AG09309 (cell line): ENCODE data around the gene HS2ST1.
"Not testable (repeated sequence)": the region's sequence is repeated elsewhere in the genome, so short reads cannot be mapped to it uniquely, and the experiment has no call there.

Experiments used
- DNase-seq: peaks from one replicate; pipeline ENCODE4 v3.0.0-alpha.2; 2010; ENCODE audit warnings: low read depth
- H3K4me3 ChIP-seq: 2 replicates; pipeline ENCODE4 v1.5.1; 2011; ENCODE audit warnings: mild to moderate bottlenecking, low read depth, low read length, moderate library complexity; ENCODE audit not compliant: control insufficient read depth
- TF ChIP-seq, protein P1 (sequence below): IDR thresholded peaks from 2 replicates; pipeline ENCODE4 v1.5.1; 2011; ENCODE audit warnings: mild to moderate bottlenecking, low read depth, low read length, inconsistent platforms; ENCODE audit not compliant: insufficient read depth, control insufficient read depth; ENCODE audit errors: missing control alignments

HS2ST1 gene

DNA sequence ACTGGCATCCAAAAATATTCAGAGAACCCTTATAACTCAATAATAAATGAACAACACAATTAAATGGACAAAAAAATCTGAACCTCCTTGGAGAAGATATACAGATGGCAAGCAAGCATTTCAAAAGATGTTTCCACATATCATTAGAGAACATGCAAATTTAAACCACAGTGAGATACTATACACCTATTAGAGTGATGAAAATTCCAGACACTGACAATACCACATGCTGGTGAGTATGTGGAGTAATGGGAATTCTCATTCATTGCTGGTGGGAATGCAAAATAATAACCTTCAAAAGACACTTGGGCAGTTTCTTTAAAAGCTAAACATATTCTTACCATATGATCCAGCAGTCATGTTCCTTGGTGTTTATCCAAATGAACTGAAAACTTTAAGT, 46.1 kb downstream of the HS2ST1 start:
- TF ChIP-seq, protein P1, sequence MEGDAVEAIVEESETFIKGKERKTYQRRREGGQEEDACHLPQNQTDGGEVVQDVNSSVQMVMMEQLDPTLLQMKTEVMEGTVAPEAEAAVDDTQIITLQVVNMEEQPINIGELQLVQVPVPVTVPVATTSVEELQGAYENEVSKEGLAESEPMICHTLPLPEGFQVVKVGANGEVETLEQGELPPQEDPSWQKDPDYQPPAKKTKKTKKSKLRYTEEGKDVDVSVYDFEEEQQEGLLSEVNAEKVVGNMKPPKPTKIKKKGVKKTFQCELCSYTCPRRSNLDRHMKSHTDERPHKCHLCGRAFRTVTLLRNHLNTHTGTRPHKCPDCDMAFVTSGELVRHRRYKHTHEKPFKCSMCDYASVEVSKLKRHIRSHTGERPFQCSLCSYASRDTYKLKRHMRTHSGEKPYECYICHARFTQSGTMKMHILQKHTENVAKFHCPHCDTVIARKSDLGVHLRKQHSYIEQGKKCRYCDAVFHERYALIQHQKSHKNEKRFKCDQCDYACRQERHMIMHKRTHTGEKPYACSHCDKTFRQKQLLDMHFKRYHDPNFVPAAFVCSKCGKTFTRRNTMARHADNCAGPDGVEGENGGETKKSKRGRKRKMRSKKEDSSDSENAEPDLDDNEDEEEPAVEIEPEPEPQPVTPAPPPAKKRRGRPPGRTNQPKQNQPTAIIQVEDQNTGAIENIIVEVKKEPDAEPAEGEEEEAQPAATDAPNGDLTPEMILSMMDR: no peak
- no peak for DNase-seq
- H3K4me3 ChIP-seq: no peak overlapping the region

DNA sequence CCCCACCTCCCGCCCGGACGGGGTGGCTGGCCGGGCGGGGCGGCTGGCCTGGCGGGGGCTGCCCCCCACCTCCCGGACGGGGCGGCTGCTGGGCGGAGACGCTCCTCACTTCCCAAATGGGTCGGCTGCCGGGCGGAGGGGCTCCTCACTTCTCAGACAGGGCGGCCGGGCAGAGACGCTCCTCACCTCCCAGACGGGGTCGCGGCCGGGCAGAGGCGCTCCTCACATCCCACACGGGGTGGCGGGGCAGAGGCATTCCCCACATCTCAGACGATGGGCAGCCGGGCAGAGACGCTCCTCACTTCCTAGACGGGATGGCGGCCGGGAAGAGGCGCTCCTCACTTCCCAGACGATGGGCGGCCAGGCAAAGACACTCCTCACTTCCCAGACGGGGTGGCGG, 49.4 kb downstream of the HS2ST1 start:
- DNase-seq, H3K4me3 ChIP-seq: not testable (repeated sequence)

DNA sequence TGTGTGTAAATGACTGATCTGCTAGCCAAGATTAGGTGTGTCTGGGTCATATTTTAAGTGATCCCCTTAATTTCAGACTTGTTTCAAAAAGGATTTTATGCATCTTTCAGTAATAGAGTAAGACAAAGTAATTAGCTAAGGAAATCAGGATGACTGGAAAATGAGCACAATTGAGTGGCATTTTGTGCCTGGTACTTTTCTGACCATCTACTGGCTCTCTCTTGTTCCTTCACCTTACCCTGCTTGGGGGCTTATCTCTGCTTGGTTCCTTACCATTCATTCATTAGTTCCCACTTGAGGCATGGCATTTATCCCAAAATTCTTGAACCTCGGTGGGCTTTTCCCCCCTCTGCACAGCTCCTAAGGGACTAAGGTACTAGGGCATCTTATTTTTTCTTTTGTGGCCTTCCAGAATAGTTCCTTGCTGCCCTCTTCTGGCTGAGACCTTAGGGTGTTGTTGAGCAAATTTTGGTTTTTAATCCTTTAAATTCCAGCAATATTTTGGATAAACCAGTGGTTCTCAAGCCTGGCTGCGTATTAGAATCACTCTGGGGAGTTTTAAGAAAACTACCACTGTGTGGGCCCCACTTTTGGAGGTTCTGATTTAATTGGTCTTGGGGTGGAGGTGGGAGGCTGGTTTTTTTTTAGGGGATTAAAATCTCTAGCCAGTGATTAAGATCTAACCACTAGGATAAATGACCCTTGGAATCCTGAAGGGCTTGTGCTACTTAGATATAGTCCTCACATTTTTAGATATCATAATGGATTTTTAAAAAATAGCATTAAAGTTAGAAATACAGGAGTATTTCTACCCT, 50.8 kb downstream of the HS2ST1 start:
- no peak overlapping the region for H3K4me3 ChIP-seq
- DNase-seq: no peak
- TF ChIP-seq, protein P1: peak; percentile 78

DNA sequence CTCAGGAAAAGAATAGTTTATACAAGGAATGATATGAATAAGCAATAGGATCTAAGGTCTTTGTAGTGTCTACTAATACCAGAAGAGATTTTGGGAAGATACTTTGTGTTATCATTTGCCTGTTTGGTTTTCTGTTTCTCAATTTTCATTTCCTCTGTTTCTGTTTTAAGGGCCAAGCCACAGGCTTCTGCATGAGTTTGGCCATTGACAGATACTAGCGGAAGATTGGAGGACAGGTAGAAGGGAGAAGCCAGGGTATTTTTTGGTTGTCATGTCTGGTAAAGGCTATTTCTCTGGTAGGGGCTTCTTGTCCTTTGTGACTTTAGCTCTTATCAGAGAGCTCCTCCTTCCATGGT, 51.4 kb downstream of the HS2ST1 start:
- no peak for DNase-seq
- TF ChIP-seq, protein P1: no peak
- no peak overlapping the region for H3K4me3 ChIP-seq

DNA sequence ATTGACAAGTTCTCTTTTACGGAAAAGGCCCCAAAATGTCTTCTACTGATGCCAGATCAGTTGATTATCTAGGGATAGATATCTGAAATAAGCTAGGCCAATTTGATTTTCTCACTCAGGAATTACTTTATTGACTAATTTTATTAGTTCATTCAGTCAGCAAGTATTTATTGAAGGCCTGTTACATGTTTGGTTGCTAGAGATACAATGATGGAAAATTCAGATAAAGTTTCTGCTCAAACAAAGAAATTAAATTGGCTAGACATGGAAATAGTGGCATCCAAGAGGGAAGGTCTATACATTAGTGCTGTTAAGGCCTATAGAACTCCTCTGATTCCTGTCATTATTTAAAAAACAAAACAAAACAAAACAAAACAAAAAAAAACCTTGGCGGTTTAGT, 56.5 kb downstream of the HS2ST1 start:
- TF ChIP-seq, protein P1: no peak
- H3K4me3 ChIP-seq: no peak overlapping the region
- no peak for DNase-seq

DNA sequence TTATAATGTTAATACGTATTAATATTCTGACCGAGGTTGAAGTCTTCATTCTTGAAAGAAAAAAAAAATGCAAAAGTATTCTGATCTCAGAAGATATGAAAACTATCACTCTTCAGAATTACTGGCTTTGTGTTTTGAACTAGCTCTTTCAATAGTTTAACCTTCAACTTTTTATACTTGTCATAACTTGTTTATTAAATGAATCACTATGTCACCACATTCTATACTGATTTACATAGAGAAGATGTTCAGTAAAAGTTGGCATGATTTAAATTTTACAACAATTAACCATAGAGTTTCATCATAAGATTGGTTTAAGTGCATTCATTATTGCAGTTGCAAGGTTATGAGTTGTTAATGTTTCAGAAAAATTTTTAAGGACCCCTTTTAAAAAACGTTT, 57.3 kb downstream of the HS2ST1 start:
- H3K4me3 ChIP-seq: no peak overlapping the region
- TF ChIP-seq, protein P1: no peak

DNA sequence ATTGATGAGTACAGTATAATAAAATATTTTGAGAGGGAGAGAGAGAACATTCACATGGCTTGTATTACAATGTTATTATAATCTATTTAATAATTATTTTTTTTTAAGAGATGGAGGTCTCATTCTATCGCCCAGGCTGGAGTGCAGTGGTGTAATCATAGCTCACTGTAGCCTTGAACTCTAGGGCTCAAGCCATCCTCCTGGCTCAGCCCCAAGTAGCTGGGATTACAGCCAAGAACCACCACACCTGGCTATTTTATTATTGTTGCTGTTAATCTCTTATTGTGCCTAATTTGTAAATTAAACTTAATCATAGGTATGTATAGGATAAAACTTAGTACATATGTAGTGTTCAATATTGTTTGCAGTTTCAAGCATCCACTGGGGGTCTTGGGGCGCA, 57.8 kb downstream of the HS2ST1 start:
- H3K4me3 ChIP-seq: no peak overlapping the region
- TF ChIP-seq, protein P1: no peak
- no peak for DNase-seq

More for the DNA sequence above, 57.3 kb downstream of the HS2ST1 start:
- no peak for DNase-seq
